GM21576 (cell line): Measurements from ENCODE around the gene PLXDC1.

Experiments used
- ATAC-seq: cut with Tn5 transposase; IDR thresholded peaks from one replicate; pipeline ENCODE4 v1.9.1; 2021; ENCODE audit warnings: mild to moderate bottlenecking, moderate library complexity; ENCODE audit not compliant: unreplicated experiment

Gene PLXDC1

GRCh38 chr17:39156491-39156890 is 5.1 kb upstream of the PLXDC1 start:
- ATAC-seq, result no peak

GRCh38 chr17:39155654-39156053 is 4.2 kb upstream of the PLXDC1 start:
- ATAC-seq, result no peak

- ATAC-seq, result no peak
These were observed 2.2 kb upstream of the PLXDC1 start for GRCh38 chr17:39153599-39154051.

GRCh38 chr17:39151943-39152818 is 744 bp upstream of the PLXDC1 start:
- ATAC-seq, result no peak

DNA sequence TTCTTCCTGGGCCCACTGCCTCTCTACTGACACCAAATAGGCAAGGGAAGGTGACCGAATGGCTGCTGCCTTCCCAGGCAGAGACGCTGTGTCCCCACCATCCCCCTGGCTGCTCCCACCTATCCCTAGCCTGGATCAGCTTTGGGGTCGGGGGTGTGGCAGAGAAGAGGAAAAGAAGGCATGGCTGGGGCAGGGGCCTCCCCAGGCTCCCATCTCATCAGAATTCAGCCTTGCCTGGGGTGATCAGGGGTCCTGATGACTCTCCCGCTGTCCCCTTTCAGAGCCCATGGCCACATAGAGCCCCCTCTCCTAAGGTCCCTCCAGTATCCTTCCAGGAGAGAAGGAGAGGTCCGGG is 665 bp downstream of the PLXDC1 start:
- no peak for ATAC-seq

DNA sequence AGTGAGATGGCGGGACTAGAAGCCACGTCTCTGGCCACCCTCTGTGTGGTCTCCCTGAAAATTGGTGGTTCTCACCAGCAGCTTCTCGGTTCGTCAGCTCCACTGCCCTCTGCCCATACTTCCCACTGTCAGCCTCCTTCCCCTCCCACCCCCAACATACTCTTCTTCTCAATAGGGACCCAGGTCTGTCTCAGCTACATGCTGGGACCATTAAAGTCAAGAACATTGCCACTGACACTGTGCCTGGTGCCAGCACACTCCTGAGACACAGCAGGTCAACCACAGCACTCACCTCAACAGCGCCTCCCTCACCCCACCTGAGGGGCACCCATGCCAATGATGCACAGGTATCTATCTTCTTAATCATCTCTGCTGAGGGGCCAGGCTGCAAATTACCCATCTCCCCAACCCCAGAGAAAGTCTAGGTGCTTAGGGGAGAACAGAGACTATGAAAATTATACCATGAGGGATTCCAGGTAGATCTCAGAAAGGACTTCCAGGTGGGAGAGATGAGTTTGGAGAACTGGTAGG is 1.3 kb downstream of the PLXDC1 start:
- no peak for ATAC-seq

GRCh38 chr17:39147221-39148185 is 3.9 kb downstream of the PLXDC1 start:
- ATAC-seq, result no peak

- ATAC-seq, result no peak
These were observed 5.2 kb downstream of the PLXDC1 start for GRCh38 chr17:39146273-39146672.

- no peak for ATAC-seq
These were observed 6.3 kb downstream of the PLXDC1 start for GRCh38 chr17:39145143-39145542.

DNA sequence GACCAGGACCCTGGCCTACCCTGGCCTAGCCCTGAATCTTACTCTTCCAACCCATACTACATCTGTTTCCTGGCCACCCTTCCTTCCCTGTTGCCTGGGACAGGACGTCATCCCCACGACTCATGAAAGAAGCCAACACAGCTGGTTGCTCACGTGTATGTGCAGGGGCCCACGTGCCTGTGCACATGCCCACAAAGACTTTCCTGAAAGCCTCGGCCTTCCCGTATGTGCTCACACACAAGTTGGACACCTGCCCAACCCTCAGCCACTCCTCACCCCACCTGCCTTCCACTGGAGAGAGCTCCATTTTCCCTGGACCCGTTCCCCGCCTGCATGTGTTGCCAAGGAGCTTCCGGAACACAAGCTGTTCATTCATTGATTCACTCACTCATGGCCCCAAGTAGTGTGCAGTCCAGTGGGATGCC is 7.0 kb downstream of the PLXDC1 start:
- no peak for ATAC-seq

- ATAC-seq, result no peak
These were observed 7.8 kb downstream of the PLXDC1 start for GRCh38 chr17:39143552-39144093.

- ATAC-seq, result no peak
These were observed 9.3 kb downstream of the PLXDC1 start for GRCh38 chr17:39141915-39142664.

DNA sequence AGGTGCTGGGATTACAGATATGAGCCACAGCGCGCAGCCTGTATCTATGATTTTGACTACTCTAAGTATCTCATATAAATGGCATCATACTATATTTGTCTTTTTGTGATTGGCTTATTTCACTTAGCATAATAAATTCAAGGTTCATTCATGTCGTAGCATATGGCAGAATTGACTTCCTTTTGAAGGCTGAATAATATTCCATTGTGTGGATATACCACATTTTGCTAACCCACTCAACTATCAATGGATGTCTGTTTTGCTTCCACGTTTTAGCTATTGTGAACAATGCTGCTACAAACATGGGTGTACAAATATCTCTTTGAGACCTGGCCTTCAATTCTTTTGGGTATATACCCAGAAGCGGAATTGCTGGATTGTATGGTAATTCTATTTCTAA is 10.1 kb downstream of the PLXDC1 start:
- ATAC-seq, result no peak

- no peak for ATAC-seq
These were observed 11.9 kb downstream of the PLXDC1 start for GRCh38 chr17:39139561-39139960.

- no peak for ATAC-seq
These were observed 12.3 kb downstream of the PLXDC1 start for GRCh38 chr17:39139161-39139511.

GRCh38 chr17:39138431-39139160 is 12.8 kb downstream of the PLXDC1 start:
- ATAC-seq, result no peak

DNA sequence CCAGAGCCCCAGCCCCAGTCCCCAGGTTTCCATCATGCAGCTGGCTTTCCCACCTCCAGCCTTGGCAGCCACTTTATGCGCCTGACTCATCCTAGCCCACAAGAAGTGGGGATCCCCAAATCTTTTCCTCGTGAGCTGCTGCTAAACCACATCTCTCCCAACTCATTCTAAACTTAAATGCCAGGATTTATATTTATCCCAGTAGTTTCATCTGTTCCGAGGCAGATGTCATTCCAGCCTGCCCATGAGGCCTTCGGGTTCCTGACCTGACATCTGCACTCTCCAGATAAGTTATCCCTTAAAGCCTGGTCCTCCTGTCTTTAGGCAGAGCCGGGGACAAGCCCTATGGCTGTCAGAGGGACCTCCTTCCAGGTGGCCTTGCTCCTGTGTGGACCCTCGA is 16.6 kb downstream of the PLXDC1 start:
- ATAC-seq, result no peak

- ATAC-seq, result no peak
These were observed 19.2 kb downstream of the PLXDC1 start for GRCh38 chr17:39132192-39132610.

DNA sequence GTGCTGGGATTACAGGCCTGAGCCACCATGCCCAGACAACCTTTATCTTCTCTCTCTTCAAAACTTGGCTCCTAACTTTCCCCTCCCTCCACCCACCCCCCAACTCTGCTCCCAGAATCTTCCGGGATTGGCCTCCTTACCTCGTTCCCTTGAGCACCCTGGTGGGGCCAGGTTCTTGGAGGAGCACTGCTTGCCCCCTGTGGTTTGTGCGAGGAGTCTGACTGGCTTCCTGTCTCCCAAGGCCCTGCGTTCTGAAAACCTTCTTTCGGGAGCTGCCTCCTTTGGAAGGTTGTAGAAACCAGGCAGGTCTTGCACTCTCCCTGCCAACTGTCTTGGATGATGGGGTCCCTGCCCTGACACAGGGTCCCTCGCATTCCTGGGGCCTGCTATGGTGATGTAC is 19.8 kb downstream of the PLXDC1 start:
- ATAC-seq, result no peak

- ATAC-seq, result no peak
These were observed 21.2 kb downstream of the PLXDC1 start for GRCh38 chr17:39130205-39130604.
